H9 (cell line): ENCODE results near the gene KIRREL3. TPM values are rescaled to one million over a fixed set of nuclear protein-coding genes. Genes with fewer than 3 reads are reported as not detected.

Source experiments
- DNase-seq: peaks from one replicate; pipeline ENCODE4 v3.0.0-alpha.2; 2017
- H2AFZ ChIP-seq: one replicate; pipeline ENCODE4 v1.6.1; 2013; ENCODE audit warnings: mild to moderate bottlenecking, low read length, control low read depth, moderate library complexity
- H2AK5ac ChIP-seq: 2 replicates; pipeline ENCODE4 v1.6.1; 2013; ENCODE audit warnings: low read length, control low read depth, mixed read lengths; ENCODE audit not compliant: insufficient read length
- H2BK120ac ChIP-seq: one replicate; pipeline ENCODE4 v1.6.1; 2013; ENCODE audit warnings: low read depth, mild to moderate bottlenecking, low read length, control low read depth, inconsistent platforms; ENCODE audit not compliant: poor library complexity, severe bottlenecking
- H2BK12ac ChIP-seq: 2 replicates; pipeline ENCODE4 v1.6.1; 2013; ENCODE audit warnings: low read length, control low read depth, mixed read lengths, low read depth; ENCODE audit not compliant: insufficient read length
- H2BK15ac ChIP-seq: 2 replicates; pipeline ENCODE4 v1.6.1; 2013; ENCODE audit warnings: low read depth, low read length, control low read depth
- H2BK20ac ChIP-seq: one replicate; pipeline ENCODE4 v1.6.1; 2013; ENCODE audit warnings: low read depth, mild to moderate bottlenecking, low read length, control low read depth, inconsistent platforms; ENCODE audit not compliant: poor library complexity, severe bottlenecking
- H2BK5ac ChIP-seq: 2 replicates; pipeline ENCODE4 v1.6.1; 2013; ENCODE audit warnings: low read length, control low read depth, mixed read lengths; ENCODE audit not compliant: insufficient read length
- H3K14ac ChIP-seq: 2 replicates; pipeline ENCODE4 v1.6.1; 2013; ENCODE audit warnings: low read length, control low read depth; ENCODE audit not compliant: insufficient read depth
- H3K18ac ChIP-seq: 2 replicates; pipeline ENCODE4 v1.6.1; 2013; ENCODE audit warnings: low read depth, mild to moderate bottlenecking, mixed read lengths, low read length, control low read depth; ENCODE audit not compliant: insufficient read length
- H3K23ac ChIP-seq: 2 replicates; pipeline ENCODE4 v1.6.1; 2013; ENCODE audit warnings: low read length, control low read depth, mixed read lengths, low read depth; ENCODE audit not compliant: insufficient read length
- H3K23me2 ChIP-seq: 2 replicates; pipeline ENCODE4 v1.6.1; 2013; ENCODE audit warnings: low read depth, mild to moderate bottlenecking, mixed read lengths, low read length, control low read depth; ENCODE audit not compliant: insufficient read length, poor library complexity, severe bottlenecking
- H3K27ac ChIP-seq: 2 replicates; pipeline ENCODE4 v1.5.1; 2013; ENCODE audit warnings: low read length, control low read depth, mixed read lengths, low read depth; ENCODE audit not compliant: insufficient read length
- H3K27me3 ChIP-seq: 2 replicates; pipeline ENCODE4 v1.6.1; 2013; ENCODE audit warnings: low read length, control low read depth, inconsistent platforms; ENCODE audit not compliant: insufficient read depth
- H3K4ac ChIP-seq: 2 replicates; pipeline ENCODE4 v1.6.1; 2013; ENCODE audit warnings: low read depth, mild to moderate bottlenecking, control low read depth, inconsistent platforms, low read length, moderate library complexity
- H3K4me1 ChIP-seq: 2 replicates; pipeline ENCODE4 v1.6.1; 2013; ENCODE audit warnings: low read length, control low read depth, inconsistent platforms; ENCODE audit not compliant: insufficient read depth
- H3K4me2 ChIP-seq: 2 replicates; pipeline ENCODE4 v1.6.1; 2013; ENCODE audit warnings: low read length, control low read depth, mixed read lengths; ENCODE audit not compliant: insufficient read length, insufficient read depth
- H3K56ac ChIP-seq: 2 replicates; pipeline ENCODE4 v1.6.1; 2013; ENCODE audit warnings: low read depth, mild to moderate bottlenecking, mixed read lengths, low read length, control low read depth; ENCODE audit not compliant: insufficient read length
- H3K79me1 ChIP-seq: 2 replicates; pipeline ENCODE4 v1.6.1; 2013; ENCODE audit warnings: low read depth, mild to moderate bottlenecking, moderate library complexity, low read length, control low read depth, inconsistent platforms; ENCODE audit not compliant: insufficient read depth, poor library complexity, severe bottlenecking
- H3K79me2 ChIP-seq: 2 replicates; pipeline ENCODE4 v1.6.1; 2013; ENCODE audit warnings: low read length, control low read depth, inconsistent platforms; ENCODE audit not compliant: insufficient read depth
- H3K9ac ChIP-seq: 2 replicates; pipeline ENCODE4 v1.6.1; 2013; ENCODE audit warnings: low read length, control low read depth, mixed read lengths; ENCODE audit not compliant: insufficient read length; ENCODE audit errors: extremely low read depth
- H3K9me3 ChIP-seq: one replicate; pipeline ENCODE4 v1.6.1; 2013; ENCODE audit warnings: low read depth, low read length, inconsistent platforms; ENCODE audit not compliant: control insufficient read depth
- H3T11ph ChIP-seq: one replicate; pipeline ENCODE4 v1.6.1; 2013; ENCODE audit warnings: mild to moderate bottlenecking, low read length, control low read depth, inconsistent platforms
- H4K20me1 ChIP-seq: one replicate; pipeline ENCODE4 v1.6.1; 2013; ENCODE audit not compliant: control insufficient read depth, insufficient read length, insufficient read depth
- H4K5ac ChIP-seq: 2 replicates; pipeline ENCODE4 v1.6.1; 2013; ENCODE audit warnings: low read depth, mild to moderate bottlenecking, mixed read lengths, low read length, control low read depth; ENCODE audit not compliant: insufficient read length
- H4K8ac ChIP-seq: replicated peaks from 2 replicates; pipeline ENCODE4 v1.6.1; 2013; ENCODE audit warnings: low read length, control low read depth, mixed read lengths, low read depth; ENCODE audit not compliant: insufficient read length
- H4K91ac ChIP-seq: 2 replicates; pipeline ENCODE4 v1.6.1; 2013; ENCODE audit warnings: low read depth, mild to moderate bottlenecking, moderate library complexity, mixed read lengths, low read length, control low read depth; ENCODE audit not compliant: insufficient read length
- H3K27ac Mint-ChIP-seq, 3 experiments: 2 replicates in 2 of 3; 3 replicates in 1 of 3; pipeline ENCODE4 v1.8.0; 2020 to 2021; ENCODE audit warnings: mixed read lengths in 3 of 3, mild to moderate bottlenecking in 1 of 3, moderate library complexity in 1 of 3
- H3K27me3 Mint-ChIP-seq: 2 replicates; pipeline ENCODE4 v1.8.0; 2021; ENCODE audit warnings: low read depth, mild to moderate bottlenecking, moderate library complexity, mixed read lengths
- H3K36me3 Mint-ChIP-seq, 3 experiments: 2 replicates in 2 of 3; 3 replicates in 1 of 3; pipeline ENCODE4 v1.8.0; 2020 to 2021; ENCODE audit warnings: low read depth in 3 of 3, mixed read lengths in 3 of 3; ENCODE audit not compliant: insufficient read depth in 1 of 3
- H3K4me1 Mint-ChIP-seq, 2 experiments: 2 replicates each; pipeline ENCODE4 v1.8.0; 2020; ENCODE audit warnings: mixed read lengths in 2 of 2
- H3K4me3 Mint-ChIP-seq, 2 experiments: 2 replicates in 1 of 2; 3 replicates in 1 of 2; pipeline ENCODE4 v1.8.0; 2020 to 2021; ENCODE audit warnings: mild to moderate bottlenecking in 2 of 2, mixed read lengths in 2 of 2, moderate library complexity in 1 of 2
- H3K9me3 Mint-ChIP-seq, 2 experiments: 2 replicates in 1 of 2; 3 replicates in 1 of 2; pipeline ENCODE4 v1.8.0; 2020; ENCODE audit warnings: mild to moderate bottlenecking in 2 of 2, mixed read lengths in 2 of 2, moderate library complexity in 1 of 2
- WGBS: extraction: QIAGEN DNeasy Blood & Tissue Kit; methylation state at CpG from one replicate; pipeline ENCODE4 v1.1.7; 2013; ENCODE audit warnings: missing lambda C conversion rate, low lambda C conversion rate, mixed read lengths; ENCODE audit not compliant: insufficient read length; ENCODE audit errors: extremely low coverage; 5-methylcytosine and 5-hydroxymethylcytosine counted together
- total RNA-seq: library from RNA; stranded (reverse); gene quantifications from 2 replicates; pipeline ENCODE4 v1.2.1, GENCODE V29; 2021
- TF ChIP-seq, protein P1 (sequence below): fragments of 200-600 bp; sonication (generic); conservative IDR thresholded peaks from 3 replicates; pipeline ENCODE4 v1.8.0; 2021; ENCODE audit warnings: antibody characterized with exemption, mild to moderate bottlenecking

Gene KIRREL3
- total RNA-seq, 1 experiment from 2014 or later = 0.17 TPM

- Mint-ChIP-seq H3K27me3 (no peaks in the 10 kb centered on the region; the same call in 1 of the 2 replicates), H3K4me1 (peaks cover 14 to 18% of the 10 kb centered on the region in 2 experiments), H3K4me3 (peak overlapping the region in 1 of 2 experiments; percentile 21; a peak in 1 of 5 replicates), H3K9me3 (no peaks in the 10 kb centered on the region), H3K27ac (peak overlapping the region in 1 of 3 experiments; percentile 7; a peak in 1 of 7 replicates), H3K36me3 (no peaks in the 10 kb centered on the region)
- no peak overlapping the region for H2BK20ac ChIP-seq
- H3K4me2 ChIP-seq = no peak overlapping the region
- no peak overlapping the region for H2BK12ac ChIP-seq
- no peak overlapping the region for H3K23ac ChIP-seq
- WGBS = no CpG with 5 or more reads among the region's 16 CpGs
- no peaks in the 10 kb centered on the region for H3K9me3 ChIP-seq
- no peaks in the 10 kb centered on the region for H3K27me3 ChIP-seq
- no peak overlapping the region for H2BK15ac ChIP-seq
- no peak overlapping the region for H2BK5ac ChIP-seq
- no peak overlapping the region for H2BK120ac ChIP-seq
- H3K9ac ChIP-seq = no peak overlapping the region
- H3K27ac ChIP-seq = no peak overlapping the region
- no peak overlapping the region for H2AFZ ChIP-seq
- TF ChIP-seq, protein P1, sequence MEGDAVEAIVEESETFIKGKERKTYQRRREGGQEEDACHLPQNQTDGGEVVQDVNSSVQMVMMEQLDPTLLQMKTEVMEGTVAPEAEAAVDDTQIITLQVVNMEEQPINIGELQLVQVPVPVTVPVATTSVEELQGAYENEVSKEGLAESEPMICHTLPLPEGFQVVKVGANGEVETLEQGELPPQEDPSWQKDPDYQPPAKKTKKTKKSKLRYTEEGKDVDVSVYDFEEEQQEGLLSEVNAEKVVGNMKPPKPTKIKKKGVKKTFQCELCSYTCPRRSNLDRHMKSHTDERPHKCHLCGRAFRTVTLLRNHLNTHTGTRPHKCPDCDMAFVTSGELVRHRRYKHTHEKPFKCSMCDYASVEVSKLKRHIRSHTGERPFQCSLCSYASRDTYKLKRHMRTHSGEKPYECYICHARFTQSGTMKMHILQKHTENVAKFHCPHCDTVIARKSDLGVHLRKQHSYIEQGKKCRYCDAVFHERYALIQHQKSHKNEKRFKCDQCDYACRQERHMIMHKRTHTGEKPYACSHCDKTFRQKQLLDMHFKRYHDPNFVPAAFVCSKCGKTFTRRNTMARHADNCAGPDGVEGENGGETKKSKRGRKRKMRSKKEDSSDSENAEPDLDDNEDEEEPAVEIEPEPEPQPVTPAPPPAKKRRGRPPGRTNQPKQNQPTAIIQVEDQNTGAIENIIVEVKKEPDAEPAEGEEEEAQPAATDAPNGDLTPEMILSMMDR = no peak
- H3K4ac ChIP-seq = no peak overlapping the region
- H4K5ac ChIP-seq = no peak overlapping the region
- H4K91ac ChIP-seq = no peak overlapping the region
- no peaks in the 10 kb centered on the region; the same call in 1 of the 2 replicates for H3K79me2 ChIP-seq
- H3K56ac ChIP-seq = no peak overlapping the region
- H3T11ph ChIP-seq = no peak overlapping the region
- no peaks in the 10 kb centered on the region; the same call in 1 of the 2 replicates for H3K4me1 ChIP-seq
- H3K18ac ChIP-seq = no peak overlapping the region
- H3K14ac ChIP-seq = no peak overlapping the region; the same call in 1 of the 2 replicates
- no peak overlapping the region for H4K8ac ChIP-seq
- no peak for DNase-seq
- H2AK5ac ChIP-seq = no peak overlapping the region
- no peaks in the 10 kb centered on the region for H3K23me2 ChIP-seq
- no peaks in the 10 kb centered on the region for H3K79me1 ChIP-seq
- H4K20me1 ChIP-seq = no peaks in the 10 kb centered on the region
Observed at GRCh38 chr11:126433989-126434949, 566.3 kb downstream of the KIRREL3 start.
